ENCODE data around the gene HLCS.
A peak's percentile ranks its signal among the peaks of the same experiment; 100 is the strongest.
"Not testable (repeated sequence)": the region's sequence is repeated elsewhere in the genome, so short reads cannot be mapped to it uniquely, and the experiment has no call there.

The HLCS gene

DNA sequence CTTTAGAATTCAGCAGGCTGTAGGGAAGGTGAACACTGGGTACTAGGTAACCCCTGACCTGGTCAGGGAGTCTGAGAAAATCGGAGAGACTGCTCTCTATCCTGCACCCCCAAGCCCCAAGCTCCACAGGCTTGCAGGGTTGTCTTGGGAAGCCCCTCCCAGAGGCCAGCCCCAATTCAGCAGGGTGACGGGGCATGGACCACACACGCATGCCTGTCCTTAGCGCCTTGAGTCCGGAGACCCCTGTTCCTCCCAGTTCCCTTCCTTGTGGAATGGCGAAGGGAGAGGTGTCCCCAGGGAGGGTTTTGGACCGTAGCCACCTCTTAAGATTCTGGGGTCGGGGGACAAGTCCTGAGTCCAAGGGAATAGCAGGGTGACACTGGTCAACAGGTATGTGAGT lies 116.1 kb downstream of the HLCS start:
- no peak for DNase-seq

DNA sequence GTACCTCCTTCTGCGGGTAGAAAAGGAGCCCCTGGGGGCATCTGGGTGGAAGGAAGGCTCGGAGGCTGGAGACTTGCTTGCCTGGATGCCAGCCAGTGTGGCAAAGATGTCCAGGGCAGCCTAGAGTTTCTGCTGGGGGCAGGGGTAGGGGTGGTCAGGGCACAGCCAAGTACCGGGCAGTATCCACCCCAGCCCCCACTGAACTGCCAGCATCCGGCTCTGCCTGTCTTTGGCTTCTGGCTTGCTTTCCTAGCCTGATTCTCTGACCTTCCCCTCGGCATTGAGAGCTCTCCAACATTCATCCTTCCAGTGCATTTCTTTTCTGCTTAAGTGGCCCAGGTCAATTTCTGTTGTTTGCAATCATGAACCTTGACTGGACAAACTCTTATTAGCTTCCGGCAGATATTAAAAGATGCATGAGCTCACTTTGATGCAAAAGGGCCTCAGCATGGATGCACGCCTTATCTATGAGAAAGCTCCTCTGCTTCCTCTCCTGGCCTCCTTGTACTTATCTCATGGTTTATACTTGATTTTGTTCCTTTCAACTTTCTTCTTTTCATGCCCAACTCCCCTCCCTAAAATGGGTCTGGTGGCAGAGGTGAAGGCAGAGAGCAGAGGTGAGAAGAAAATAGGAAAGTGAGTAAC lies 116.9 kb downstream of the HLCS start:
- peak in 19 of 58 donors; percentile 7 to 42 (median 23) for DNase-seq

DNA sequence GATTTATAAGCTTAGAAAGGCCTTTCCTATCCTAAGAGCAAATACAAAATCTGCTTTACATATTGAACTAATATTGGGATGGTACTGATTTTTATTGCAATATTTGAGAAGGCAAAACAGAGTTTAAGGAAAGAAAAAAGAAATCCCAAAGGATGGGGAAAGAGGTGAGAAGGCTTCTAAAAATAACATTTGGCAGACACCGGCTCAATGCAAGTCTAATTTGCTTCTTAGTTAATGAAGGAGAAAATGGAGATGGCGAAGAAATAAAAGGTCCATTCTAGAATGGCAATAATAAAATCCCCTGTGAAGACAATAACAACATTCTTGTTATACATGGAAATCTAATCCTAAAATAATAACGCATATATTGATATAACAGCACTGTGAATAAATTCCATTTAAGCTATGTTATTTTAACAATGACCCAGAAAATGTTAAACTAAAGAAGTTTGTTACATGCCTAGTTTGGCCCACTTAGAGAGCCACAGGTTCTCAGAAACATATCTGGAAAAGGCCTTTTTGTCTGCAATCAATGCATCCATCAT lies 117.7 kb downstream of the HLCS start:
- no peak for DNase-seq

DNA sequence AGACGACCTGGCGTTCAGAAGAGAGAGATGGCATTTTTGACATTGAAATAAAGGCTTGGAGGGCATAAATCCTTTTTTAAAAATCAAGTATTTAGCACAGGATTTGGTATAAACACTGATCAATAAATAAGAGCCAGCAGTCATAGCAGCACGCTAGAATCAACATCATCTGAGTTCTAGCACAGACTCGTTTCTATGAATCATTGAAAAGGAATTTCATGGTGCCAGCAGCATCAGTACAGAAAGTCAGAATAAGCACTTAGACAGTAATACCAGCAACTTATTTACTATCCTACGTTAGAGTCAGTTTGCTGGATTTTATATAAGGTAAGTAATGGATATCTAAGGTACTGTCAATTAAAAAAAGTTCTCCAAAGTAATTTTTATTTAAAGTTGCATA lies 119.3 kb downstream of the HLCS start:
- DNase-seq = no peak

DNA sequence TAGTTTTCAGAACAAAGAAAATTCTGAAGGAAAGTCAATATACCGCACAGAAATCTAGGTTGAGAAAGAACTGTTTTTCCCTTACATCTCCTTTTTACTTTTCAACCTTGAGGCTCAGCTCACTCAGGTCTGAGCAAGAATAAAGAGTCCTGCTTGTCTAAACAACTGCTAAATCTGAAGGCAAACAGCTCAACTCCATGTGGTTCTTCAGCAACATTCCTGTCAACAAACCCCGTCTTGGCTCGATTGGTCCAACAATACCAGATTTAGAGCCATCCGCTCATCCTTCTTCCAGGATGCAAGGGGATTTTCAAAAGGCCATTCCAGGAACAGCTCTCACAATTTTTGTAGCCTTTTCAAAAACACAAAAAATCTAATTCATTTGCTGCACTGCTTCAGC lies 119.8 kb downstream of the HLCS start:
- DNase-seq = no peak

DNA sequence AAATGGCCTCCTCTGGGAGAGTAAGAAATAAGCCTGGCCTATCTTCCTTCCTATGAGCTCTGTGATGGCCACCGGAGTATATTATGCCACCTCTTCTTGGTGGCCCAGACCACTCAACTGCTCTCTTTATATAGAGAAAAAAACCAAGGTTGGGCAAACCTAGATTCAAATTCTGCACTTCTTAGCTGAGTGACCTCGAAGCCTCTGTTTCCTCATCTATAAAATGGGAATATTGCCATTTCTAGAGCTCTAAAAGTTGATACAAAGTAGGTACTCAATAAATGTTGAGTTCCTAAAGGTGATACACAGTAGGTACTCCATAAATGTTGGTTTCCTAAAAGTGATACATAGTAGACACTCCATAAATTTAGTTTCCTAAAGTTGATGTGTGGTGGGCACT lies 120.7 kb downstream of the HLCS start:
- DNase-seq = no peak

DNA sequence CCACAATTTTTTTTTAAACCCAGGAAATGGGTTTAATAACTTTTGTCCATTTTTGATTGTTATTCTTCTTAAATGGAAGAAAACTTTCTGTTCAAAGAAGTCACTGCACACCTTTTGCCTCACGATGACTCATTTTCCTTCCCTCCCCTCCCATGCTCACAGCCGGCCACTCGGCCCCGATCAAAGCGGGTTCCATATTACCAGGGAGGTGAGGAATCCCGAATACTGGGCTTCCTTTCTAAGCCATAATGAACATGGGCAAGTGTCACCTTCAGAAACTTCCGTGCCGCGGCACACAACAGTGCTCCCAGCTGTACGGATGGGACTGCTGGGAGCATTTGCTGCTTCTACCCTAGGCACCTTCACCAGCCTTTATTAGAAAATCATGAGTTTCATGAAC lies 121.4 kb downstream of the HLCS start:
- DNase-seq = no peak

DNA sequence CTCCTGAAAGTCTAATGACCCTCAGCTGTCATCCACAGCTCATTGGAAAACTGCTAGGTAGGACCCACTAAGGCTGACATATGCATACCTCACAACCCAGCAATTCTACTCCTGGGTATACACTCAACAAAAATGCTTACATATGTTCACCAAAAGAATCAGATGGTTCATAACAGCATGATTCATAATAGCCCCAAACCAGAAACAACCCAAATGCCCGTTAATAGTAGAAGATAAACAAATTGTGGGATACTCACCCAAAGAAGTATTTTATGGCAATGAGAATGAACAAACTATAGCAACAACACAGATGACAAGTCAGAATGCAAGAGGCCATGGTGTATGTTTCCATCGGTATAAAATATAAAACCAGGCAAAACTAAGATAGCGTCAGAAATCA lies 124.6 kb downstream of the HLCS start:
- no peak for DNase-seq

DNA sequence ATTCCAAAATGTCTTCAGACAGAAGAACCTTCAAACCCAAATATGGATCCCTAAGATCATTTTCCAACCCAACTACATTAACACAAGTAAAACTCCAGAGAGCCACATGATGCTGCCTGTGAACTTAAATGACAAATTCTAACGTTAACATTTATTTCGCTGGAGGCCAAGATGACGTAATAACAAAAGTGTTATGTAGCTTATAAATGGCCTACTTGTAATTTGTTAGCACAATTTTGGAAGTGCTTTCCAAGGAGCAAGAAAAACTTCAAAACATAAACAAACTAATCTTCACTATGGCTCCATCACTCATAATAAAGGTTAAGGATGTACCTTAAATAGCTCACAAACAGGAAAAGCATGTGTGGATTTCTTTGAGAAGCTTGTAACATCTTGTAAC lies 126.7 kb downstream of the HLCS start:
- no peak for DNase-seq

DNA sequence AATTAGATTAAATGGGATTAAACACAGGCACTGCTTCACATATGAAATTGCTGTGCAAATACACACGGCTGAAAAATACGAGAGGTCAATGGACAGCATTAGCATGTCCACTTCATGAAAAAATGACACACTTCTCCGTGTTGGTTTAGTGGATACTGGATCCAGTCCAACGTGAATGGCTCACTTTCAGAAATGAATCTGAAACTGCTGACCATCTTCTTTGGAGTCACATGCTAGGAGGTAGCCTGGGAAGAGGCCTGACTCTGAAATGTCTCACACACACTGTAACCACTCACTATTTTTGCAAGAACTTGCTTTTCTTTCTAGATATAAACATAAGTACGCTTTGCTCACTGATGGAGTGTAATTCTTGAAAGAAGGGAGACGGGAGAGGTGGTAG lies 127.3 kb downstream of the HLCS start:
- no peak for DNase-seq

DNA sequence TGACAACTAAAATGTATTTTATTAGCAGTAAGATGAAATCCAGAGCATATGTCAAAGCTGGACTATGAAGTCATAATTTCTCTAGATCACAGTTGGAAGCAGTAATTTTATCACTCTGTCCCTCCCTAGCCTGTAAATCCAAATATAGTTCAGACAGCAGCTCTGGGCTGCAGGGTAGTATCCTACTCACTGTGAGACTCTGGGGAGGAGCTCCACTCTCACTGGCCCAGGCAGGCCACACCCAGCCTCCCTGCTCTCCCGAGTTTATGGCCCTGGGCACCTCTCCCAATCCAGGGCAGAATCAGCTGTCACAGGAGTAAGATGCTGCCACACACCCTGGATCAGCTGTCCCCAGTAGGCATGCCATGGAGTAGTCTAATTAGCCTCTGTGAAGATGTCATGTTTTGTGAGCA lies 131.1 kb downstream of the HLCS start:
- DNase-seq = no peak

DNA sequence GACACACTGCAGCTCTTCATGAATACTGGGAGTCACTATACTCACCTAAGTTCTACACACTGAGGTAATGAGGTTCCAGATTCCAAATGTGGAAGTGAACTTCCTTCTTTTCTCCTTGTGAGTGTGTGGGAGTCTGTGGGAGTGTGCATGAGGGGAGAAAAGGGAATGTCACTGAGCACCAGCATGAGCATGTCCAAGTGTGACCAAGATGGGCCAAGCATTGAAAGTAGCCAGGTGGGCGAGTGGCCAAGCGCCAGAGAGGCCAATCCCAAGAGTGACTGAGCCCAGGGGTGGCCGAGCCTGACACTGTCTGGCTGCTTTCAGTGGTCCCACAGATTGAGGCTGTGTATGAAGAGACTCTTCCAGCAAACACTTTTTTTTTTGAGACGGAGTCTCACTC lies 132.3 kb downstream of the HLCS start:
- no peak for DNase-seq

DNA sequence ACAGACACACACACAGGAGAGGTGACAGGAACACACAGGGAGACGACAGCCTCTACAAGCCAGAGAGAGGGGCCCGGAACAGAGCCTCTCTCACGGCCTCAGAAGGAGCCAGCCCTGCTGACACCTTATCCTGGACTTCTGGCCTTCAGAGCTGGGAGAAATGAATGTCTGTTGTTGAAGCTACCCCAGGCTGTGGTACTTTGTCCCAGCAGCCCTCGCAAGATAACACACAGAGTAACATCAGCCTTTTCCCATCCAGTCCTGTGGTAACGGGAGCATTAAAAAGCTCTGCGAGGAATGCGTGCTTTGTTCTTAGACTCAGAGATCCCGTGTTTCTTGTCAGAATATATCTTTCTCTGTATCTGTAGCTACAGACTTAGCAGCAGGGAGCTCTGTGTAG lies 136.4 kb downstream of the HLCS start:
- no peak for DNase-seq

DNA sequence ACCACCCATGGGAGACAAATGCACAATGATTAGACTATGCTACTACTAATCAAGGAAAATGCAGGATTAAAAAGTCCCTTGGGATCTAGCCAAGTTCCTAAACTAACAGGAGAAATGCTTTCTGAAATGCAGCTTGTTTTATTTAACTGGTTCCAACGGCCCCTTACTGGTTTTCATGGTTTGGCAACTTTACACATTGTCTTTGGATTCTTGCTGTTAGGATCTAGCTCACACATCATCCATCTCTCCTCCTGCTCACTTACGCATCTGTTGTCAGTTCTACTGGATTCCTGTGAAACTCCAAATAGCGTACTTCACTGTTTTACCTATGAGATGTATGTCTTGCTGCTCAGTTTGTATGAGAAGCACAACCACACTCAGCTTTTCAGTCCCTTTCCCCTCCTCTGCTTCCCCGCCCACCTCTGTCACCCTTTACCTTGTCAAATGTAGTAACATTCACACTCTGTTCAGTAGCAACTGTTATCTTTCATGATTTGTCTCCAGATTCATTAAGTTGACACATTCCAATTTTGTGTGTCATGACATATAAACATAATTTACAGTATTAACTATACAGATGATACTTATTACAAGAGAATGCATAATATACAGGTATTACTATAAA lies 137.5 kb downstream of the HLCS start:
- DNase-seq = no peak

DNA sequence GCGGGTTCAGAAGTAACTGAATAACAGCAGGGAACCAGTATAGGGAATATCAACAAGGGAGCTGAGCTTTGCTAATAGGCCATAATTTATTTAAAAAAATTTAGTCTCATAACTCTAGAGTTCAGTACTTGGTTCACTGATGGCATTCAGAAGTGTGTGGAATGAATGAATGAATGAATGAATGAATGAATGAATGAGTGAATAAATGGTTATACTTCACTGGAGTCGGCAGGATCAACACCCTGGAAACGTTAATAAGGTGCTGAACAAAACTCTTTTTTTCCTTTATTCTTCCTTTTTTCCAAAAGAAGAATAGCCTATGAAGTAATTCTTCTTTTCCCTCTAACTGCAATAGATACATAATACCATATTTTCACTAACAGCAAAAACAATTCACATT lies 138.3 kb downstream of the HLCS start:
- no peak for DNase-seq

DNA sequence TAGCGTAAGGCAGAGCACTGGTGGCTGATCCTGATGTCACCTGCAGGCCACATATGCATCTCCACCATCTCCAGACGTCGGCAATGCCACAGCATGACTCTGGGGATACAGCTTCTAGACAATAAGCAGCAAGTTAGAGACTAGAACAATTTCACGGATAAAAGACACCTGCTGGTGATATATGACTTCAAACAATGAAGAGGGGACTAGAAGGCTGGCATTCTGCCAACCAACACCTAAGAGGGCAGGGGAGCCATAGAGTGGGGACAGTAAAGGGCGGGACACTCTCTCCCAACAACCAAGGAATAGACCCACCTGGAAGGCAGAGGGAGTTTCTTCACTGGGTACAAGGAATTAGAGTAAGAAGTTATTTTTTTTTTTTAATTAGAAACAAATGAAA lies 140.8 kb downstream of the HLCS start:
- no peak for DNase-seq

DNA sequence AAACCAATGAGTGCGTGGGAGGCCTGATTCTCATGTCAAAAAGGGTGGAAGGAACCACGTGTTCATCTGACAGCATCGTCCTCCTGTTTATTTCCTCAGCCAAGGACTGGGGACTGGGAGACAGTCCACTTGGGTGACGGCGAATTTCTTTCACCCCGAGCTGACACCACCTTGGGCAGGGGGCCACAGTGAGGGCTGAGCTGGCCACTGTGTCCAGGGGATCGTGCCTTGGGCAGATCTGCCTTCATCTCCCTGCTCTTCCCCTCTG lies 145.5 kb downstream of the HLCS start:
- no peak for DNase-seq

DNA sequence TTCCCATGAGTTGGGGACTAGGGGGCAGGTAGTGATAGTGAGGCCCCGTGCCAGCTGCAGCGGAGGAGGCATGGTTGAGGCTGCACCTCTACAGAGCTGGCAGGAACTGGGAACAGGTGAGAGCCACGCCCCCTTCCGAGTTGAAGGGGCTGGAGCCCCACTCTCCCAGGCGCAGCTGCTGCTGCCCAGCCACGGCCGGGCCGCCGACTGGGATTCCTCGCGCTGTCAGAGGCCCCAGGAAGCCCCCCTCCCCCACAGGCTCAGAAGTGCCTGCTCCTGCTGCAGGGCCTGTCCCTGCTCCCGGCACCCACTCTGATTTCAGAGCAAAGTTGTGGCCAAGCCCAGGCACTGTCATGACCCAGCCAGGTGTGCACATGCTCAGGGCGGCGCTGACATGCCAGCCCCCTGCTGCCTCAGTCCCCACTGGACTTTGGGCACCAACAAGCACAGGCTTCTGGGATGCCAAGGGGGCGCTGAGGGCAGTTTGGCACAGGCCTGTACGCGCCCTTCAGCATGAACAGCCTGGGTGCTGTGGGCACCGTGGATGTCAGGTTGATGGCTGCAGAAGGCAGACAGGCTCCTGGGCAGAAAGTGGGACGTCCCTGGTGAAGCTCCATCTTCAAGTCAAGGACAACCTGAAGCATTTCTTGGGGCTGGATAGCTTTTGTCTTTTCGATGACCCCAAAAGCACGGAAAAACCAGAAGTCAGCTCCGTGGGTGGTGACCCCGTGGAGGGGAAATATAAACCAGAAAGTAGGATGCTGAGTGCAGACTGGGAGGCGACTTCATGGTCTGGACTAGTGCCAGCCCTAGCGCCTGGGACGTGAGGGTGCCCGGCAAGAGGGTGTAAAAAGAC lies 146.1 kb downstream of the HLCS start:
- no peak for DNase-seq

DNA sequence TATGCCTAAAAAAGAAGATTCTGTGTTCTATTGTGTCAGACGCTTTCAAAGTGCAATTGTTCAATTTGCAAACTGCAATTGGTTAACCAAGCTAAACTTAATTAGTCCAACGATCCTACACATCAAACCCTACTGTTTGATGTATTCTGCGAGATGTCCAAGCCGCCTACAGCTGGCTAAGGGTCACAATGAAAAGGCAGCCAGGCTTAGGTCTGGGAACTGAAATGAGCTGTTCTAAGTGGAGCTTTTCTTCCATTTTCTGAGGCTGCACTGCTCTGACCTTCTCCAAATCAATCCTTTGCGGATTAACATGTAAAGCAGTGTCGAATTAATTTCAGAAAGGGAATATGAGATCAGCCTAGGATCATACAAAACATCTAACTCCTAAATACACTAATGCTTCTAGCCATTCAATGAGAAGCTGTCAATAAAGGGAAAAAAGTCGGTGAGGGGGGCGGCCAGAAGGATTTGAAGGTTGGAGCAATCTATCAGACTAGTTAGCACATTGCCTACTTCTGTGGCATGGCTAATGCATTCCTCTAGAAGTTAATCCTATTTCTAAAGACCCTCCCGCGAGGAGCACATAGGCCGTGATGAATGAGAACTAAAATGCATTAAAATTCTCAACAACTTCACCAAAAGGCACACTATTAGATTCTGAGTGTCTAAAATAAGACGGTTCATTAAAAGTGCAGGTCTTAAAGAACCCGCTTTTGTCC lies 148.6 kb downstream of the HLCS start:
- DNase-seq = no peak

DNA sequence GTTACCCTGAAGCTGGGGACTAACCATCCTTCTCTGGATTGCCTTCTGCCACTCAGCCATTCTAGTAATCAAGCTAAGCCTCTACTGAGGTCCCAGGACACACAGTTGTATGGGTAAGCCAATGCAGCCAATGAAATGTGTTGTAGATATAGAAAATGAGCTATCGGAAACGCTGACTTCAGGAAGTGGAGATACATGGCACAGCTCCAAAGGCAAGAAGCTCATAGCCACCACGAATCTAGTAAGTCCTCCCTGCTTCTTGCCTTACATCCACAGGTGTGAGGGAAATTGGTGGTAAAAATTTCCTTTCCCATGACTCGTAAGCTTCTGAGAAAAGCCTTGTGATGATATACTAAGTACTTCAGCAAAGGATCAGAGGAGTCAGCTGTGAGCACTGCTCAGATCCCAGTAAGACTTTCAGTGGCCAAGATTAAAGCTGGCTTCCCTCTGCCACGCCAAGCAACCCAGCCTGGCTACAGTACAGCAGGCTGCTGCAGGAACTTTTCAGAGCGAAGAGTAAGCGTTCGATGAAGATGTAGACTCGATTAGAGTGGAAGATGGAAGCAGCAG lies 149.8 kb downstream of the HLCS start:
- DNase-seq = no peak

DNA sequence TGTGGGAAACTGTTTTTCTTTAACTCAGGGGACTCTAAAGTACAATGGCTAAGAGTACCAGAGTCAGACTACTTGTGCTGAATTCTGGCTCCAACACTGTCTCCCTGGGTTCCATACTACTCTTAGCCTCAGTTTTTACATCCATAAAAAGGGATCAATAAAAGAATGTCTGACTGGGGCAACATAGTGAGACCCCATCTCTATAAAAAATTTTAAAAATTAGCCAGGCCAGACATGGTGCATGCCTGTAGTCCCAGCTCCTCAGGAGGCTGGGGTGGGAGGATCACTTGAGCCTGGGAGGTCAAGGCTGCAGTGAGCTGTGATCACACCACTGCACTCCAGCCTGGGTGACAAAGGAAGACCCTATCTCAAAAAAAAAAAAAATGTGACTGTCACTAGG lies 150.4 kb downstream of the HLCS start:
- DNase-seq = not testable (repeated sequence)

DNA sequence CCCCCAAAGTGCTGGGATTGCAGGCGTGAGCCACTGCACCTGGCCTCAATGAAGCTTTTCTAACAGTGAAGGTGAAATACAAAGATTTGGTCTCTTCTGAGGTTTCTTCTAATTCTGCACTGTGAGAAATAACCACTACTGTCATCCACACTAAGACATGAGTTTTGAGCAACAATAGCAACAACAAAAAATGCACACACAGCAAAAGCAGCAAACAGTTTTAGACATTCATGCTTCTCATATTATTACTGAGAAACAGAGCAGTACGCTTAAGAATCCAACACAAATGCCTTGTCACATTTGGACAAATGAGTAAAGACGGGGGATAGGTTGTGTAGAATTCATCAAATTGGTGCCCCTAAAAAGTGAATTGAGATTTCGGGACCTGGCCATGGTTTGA lies 151.2 kb downstream of the HLCS start:
- no peak for DNase-seq
